KMS-11 (cell line): ENCODE results near the gene ALKBH5.

ENCODE experiments used
- H2AFZ ChIP-seq: fragments of 200-600 bp; sonication (generic); 2 replicates; pipeline ENCODE4 v1.6.1; 2016; ENCODE audit warnings: antibody characterized with exemption, mixed run types, low read depth
- H3K27ac ChIP-seq: fragments of 200-600 bp; sonication (generic); 2 replicates; pipeline ENCODE4 v1.6.1; 2016; ENCODE audit warnings: mild to moderate bottlenecking, mixed run types
- H3K27me3 ChIP-seq: fragments of 200-600 bp; sonication (generic); 2 replicates; pipeline ENCODE4 v1.6.1; 2017; ENCODE audit warnings: mild to moderate bottlenecking, low read depth, mixed run types, moderate library complexity; ENCODE audit not compliant: insufficient read depth
- H3K36me3 ChIP-seq: fragments of 200-600 bp; sonication (generic); 2 replicates; pipeline ENCODE4 v1.6.1; 2017; ENCODE audit warnings: mild to moderate bottlenecking, mixed run types; ENCODE audit not compliant: insufficient read depth
- H3K4me1 ChIP-seq: fragments of 200-600 bp; sonication (generic); 2 replicates; pipeline ENCODE4 v1.6.1; 2016; ENCODE audit warnings: mild to moderate bottlenecking, low read depth, mixed run types; ENCODE audit not compliant: poor library complexity, severe bottlenecking
- H3K4me2 ChIP-seq: fragments of 200-600 bp; sonication (generic); 2 replicates; pipeline ENCODE4 v1.7.0; 2016; ENCODE audit warnings: mild to moderate bottlenecking, mixed run types
- H3K4me3 ChIP-seq: fragments of 200-600 bp; sonication (generic); IDR thresholded peaks from 2 replicates; pipeline ENCODE4 v1.6.1; 2017; ENCODE audit warnings: low read depth, low read length, mixed read lengths; ENCODE audit not compliant: insufficient read depth
- H3K79me2 ChIP-seq: fragments of 200-600 bp; sonication (generic); 2 replicates; pipeline ENCODE4 v1.6.1; 2016; ENCODE audit warnings: low read depth, mixed run types; ENCODE audit not compliant: insufficient read depth
- H3K9ac ChIP-seq: fragments of 200-600 bp; sonication (generic); 2 replicates; pipeline ENCODE4 v1.6.1; 2016; ENCODE audit warnings: mild to moderate bottlenecking, mixed run types
- H4K20me1 ChIP-seq: fragments of 200-600 bp; sonication (generic); 2 replicates; pipeline ENCODE4 v1.6.1; 2016; ENCODE audit warnings: mild to moderate bottlenecking, mixed run types; ENCODE audit not compliant: insufficient read depth
- TF ChIP-seq, protein P1 (sequence below): fragments of 200-600 bp; sonication (generic); conservative IDR thresholded peaks from 2 replicates; pipeline ENCODE4 v1.6.1; 2017; ENCODE audit warnings: low read depth, mild to moderate bottlenecking, antibody characterized with exemption, low read length, moderate library complexity, mixed read lengths

Gene ALKBH5

DNA sequence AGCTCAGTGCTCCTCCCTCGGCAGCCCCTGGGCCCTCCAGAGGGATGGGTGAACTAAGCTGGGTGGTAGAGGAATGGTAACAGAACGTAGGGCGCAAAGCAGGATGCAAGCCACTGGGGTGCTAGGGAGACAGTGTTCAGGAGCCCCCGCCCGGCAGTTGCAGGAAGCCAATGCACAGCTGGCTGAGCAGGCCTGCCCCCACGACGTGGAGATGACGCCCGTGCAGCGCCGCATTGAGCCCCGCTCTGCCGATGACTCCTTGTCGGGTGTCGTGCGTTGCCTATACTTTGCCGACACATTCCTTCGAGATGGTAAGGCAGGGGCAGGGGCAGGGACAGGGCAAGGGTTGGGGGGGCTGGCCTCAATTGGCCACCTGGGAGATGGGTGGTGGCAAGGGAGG is 54.7 kb downstream of the ALKBH5 start:
- Histone ChIP-seq H3K27me3 (no peaks in the 10 kb centered on the region), H4K20me1 (no peaks in the 10 kb centered on the region), H2AFZ (no peak overlapping the region), H3K36me3 (no peaks in the 10 kb centered on the region), H3K27ac (no peak overlapping the region), H3K79me2 (no peaks in the 10 kb centered on the region), H3K9ac (no peak overlapping the region), H3K4me2 (no peak overlapping the region), H3K4me3 (no peak overlapping the region), H3K4me1 (no peaks in the 10 kb centered on the region)
- TF ChIP-seq, protein P1, sequence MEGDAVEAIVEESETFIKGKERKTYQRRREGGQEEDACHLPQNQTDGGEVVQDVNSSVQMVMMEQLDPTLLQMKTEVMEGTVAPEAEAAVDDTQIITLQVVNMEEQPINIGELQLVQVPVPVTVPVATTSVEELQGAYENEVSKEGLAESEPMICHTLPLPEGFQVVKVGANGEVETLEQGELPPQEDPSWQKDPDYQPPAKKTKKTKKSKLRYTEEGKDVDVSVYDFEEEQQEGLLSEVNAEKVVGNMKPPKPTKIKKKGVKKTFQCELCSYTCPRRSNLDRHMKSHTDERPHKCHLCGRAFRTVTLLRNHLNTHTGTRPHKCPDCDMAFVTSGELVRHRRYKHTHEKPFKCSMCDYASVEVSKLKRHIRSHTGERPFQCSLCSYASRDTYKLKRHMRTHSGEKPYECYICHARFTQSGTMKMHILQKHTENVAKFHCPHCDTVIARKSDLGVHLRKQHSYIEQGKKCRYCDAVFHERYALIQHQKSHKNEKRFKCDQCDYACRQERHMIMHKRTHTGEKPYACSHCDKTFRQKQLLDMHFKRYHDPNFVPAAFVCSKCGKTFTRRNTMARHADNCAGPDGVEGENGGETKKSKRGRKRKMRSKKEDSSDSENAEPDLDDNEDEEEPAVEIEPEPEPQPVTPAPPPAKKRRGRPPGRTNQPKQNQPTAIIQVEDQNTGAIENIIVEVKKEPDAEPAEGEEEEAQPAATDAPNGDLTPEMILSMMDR = no peak

DNA sequence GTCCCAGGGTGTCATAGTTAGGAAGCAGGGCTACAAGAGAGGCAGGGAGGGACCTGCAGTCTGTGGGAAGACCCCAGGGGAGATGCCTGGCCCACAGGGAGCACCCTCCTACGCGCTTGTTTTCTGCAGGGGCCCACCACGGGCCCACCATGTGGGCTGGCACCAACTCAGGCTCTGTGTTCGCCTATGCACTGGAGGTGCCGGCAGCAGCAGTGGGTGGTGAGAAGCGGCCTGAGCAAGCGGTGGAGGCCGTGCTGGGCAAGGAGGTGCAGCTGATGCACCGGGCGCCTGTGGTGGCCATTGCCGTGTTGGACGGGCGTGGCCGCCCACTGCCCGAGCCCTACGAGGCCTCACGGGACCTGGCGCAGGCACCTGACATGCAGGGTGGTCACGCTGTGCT is 56.8 kb downstream of the ALKBH5 start:
- TF ChIP-seq, protein P1 = no peak
- Histone ChIP-seq H3K79me2 (no peaks in the 10 kb centered on the region), H3K4me3 (no peak overlapping the region), H3K36me3 (no peaks in the 10 kb centered on the region), H3K4me2 (no peak overlapping the region), H4K20me1 (no peaks in the 10 kb centered on the region), H3K9ac (no peak overlapping the region), H3K27me3 (no peaks in the 10 kb centered on the region), H3K27ac (no peak overlapping the region), H3K4me1 (no peaks in the 10 kb centered on the region), H2AFZ (no peak overlapping the region)

DNA sequence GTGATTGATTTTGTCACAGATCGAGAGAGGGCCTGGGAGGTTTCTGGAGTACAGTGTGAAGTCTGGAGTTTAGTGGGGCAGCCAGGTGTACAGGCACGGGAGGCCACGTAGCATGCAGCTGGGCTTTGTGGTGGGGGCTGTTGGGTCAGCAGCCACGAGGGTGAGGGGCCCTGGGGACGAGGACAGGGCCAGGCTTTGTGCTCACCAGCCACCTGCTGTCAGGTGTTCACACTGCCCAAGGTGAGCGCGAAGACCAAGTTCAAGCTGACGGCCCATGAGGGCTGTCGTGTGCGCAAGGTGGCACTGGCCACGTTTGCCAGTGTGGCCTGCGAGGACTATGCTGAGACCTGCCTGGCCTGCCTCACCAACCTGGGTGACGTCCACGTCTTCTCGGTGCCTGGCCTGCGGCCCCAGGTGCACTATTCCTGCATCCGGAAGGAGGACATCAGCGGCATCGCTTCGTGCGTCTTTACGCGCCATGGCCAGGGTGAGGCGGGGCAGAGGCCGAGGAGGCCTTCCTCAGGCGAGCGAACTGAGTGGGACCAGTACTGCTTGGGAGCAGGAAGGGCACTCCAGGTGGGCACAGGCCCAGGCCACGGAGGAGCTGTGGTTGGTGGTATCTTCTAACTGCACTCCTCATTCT is 57.7 kb downstream of the ALKBH5 start:
- Histone ChIP-seq H3K27ac (no peak overlapping the region), H3K4me2 (no peak overlapping the region), H3K4me1 (no peaks in the 10 kb centered on the region), H2AFZ (no peak overlapping the region), H3K79me2 (no peaks in the 10 kb centered on the region), H3K9ac (no peak overlapping the region), H3K4me3 (no peak overlapping the region), H3K27me3 (no peaks in the 10 kb centered on the region), H3K36me3 (no peaks in the 10 kb centered on the region), H4K20me1 (no peaks in the 10 kb centered on the region)
- TF ChIP-seq, protein P1 = no peak

DNA sequence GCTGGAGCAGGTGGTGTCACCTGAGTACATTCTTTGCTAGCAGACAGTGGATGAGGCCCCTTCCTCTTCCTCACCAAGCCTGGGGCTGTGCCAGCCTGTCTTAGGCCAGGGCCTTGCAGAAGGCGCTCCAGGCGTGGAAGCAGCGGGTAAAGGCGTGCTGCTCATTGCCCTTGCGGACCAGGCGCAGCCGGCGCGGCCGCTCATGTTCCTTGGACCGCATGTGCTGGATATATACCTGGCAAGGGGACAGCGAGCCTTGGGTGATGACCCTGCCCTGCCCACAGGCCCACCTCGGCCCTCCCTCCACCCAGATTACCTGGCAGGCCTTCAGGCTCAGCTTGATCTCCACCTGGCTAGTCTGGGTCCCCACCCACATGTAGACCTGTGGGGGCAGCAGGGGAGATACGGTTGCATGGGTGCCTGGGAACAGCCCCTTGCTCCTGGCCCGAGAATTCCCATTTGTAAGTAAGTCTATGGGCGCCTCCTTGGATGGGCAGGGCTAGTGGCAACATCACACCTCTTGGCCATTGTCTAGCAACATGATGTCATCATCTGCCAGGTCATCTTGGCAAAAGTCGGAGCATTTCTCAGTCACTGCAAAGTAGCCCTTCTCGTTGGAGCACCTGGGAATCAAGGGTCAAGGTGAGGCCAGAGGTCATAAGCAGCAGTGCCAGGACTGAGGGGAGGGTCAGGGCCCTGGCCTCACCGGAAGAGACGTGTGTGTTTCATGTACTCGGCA is 61.6 kb downstream of the ALKBH5 start:
- Histone ChIP-seq H3K27me3 (no peaks in the 10 kb centered on the region), H3K9ac (no peak overlapping the region), H3K27ac (no peak overlapping the region), H3K36me3 (no peaks in the 10 kb centered on the region), H4K20me1 (no peaks in the 10 kb centered on the region), H3K4me3 (no peak overlapping the region), H2AFZ (no peak overlapping the region), H3K4me1 (no peaks in the 10 kb centered on the region), H3K4me2 (no peak overlapping the region), H3K79me2 (no peaks in the 10 kb centered on the region)
- TF ChIP-seq, protein P1 = no peak
